H1 (cell line): ENCODE results near the gene PCSK4. TPM values are rescaled to one million over a fixed set of nuclear protein-coding genes. Genes with fewer than 3 reads are reported as not detected.

Source experiments
- CTCF ChIA-PET: fragments of 300-600 bp; sonication (Branson Sonifier 250); formaldehyde crosslinking; loops from one replicate; lab custom pipeline; 2021; ENCODE audit not compliant: partially characterized antibody; lab: Charles Lee
- POLR2A ChIA-PET: fragments of 300-600 bp; sonication (Branson Sonifier 250); formaldehyde crosslinking; loops from one replicate; lab custom pipeline; 2021; ENCODE audit warnings: inconsistent platforms; ENCODE audit not compliant: partially characterized antibody; lab: Charles Lee
- DNase-seq, 2 experiments: peaks; one replicate each; pipeline versions ENCODE4 v3.0.0 to v3.0.0-alpha.2; 2010 to 2022; ENCODE audit warnings: low spot score in 2 of 2, low read depth in 1 of 2, mixed read lengths in 1 of 2
- FAIRE-seq: peaks from 2 replicates; lab custom pipeline; 2011; peaks lifted over from hg19 to GRCh38; lab: Jason Lieb, UNC
- H2AFZ ChIP-seq: 2 replicates; pipeline ENCODE4 v1.8.1; 2012; ENCODE audit warnings: low read length, inconsistent platforms
- H2AK5ac ChIP-seq: 2 replicates; pipeline ENCODE4 v1.6.1; 2013; ENCODE audit warnings: low read depth, low read length
- H2BK120ac ChIP-seq: replicated peaks from 2 replicates; pipeline ENCODE3; 2013; ENCODE audit warnings: low read depth, low read length, inconsistent platforms
- H2BK12ac ChIP-seq: 2 replicates; pipeline ENCODE4 v1.6.1; 2013; ENCODE audit warnings: low read depth, low read length
- H2BK15ac ChIP-seq: 2 replicates; pipeline ENCODE4 v1.6.1; 2013; ENCODE audit warnings: low read length
- H2BK20ac ChIP-seq: 2 replicates; pipeline ENCODE4 v1.6.1; 2013; ENCODE audit warnings: low read length
- H2BK5ac ChIP-seq: 2 replicates; pipeline ENCODE4 v1.6.1; 2013; ENCODE audit warnings: low read depth, low read length
- H3K14ac ChIP-seq: 2 replicates; pipeline ENCODE4 v1.6.1; 2013; ENCODE audit warnings: inconsistent platforms; ENCODE audit not compliant: insufficient read length
- H3K18ac ChIP-seq: 2 replicates; pipeline ENCODE4 v1.6.1; 2013; ENCODE audit warnings: low read length; ENCODE audit errors: extremely low read depth
- H3K23ac ChIP-seq: 2 replicates; pipeline ENCODE4 v1.6.1; 2013; ENCODE audit warnings: inconsistent platforms; ENCODE audit not compliant: insufficient read length
- H3K23me2 ChIP-seq: 2 replicates; pipeline ENCODE4 v1.6.1; 2013; ENCODE audit warnings: low read depth, low read length
- H3K27ac ChIP-seq: 2 replicates; pipeline ENCODE4 v1.6.1; 2011; ENCODE audit warnings: low read depth, low read length, inconsistent platforms
- H3K27me3 ChIP-seq, 4 experiments: replicated peaks in 1 of 4; 1 replicate in 1 of 4; 2 replicates in 3 of 4; pipeline versions ENCODE4 v1.6.1 to v1.8.1; 2011 to 2013; ENCODE audit warnings: low read length in 3 of 4, mild to moderate bottlenecking in 3 of 4, inconsistent platforms in 2 of 4, mixed read lengths in 2 of 4, moderate library complexity in 1 of 4; ENCODE audit not compliant: control insufficient read depth in 3 of 4, insufficient read depth in 3 of 4; ENCODE audit errors: extremely low read depth in 1 of 4
- H3K36me3 ChIP-seq, 4 experiments: 2 replicates each; pipeline versions ENCODE4 v1.6.1 to v1.8.1; 2011 to 2013; ENCODE audit warnings: mild to moderate bottlenecking in 4 of 4, low read length in 3 of 4, moderate library complexity in 2 of 4, control low read depth in 1 of 4, inconsistent platforms in 1 of 4; ENCODE audit not compliant: insufficient read depth in 4 of 4, control insufficient read depth in 2 of 4
- H3K4ac ChIP-seq: replicated peaks from 2 replicates; pipeline ENCODE3; 2013; ENCODE audit warnings: low read length, low read depth, mixed read lengths, inconsistent platforms; ENCODE audit not compliant: insufficient read length
- H3K4me1 ChIP-seq, 4 experiments: replicated peaks in 1 of 4; 1 replicate in 1 of 4; 2 replicates in 3 of 4; pipeline versions ENCODE4 v1.6.1 to v1.8.1; 2011 to 2013; ENCODE audit warnings: low read length in 3 of 4, inconsistent platforms in 2 of 4, mixed read lengths in 1 of 4; ENCODE audit not compliant: insufficient read depth in 4 of 4, control insufficient read depth in 3 of 4
- H3K4me2 ChIP-seq, 2 experiments: 2 replicates each; pipeline versions ENCODE4 v1.6.1 to v1.8.1; 2011 to 2013; ENCODE audit warnings: low read depth in 2 of 2, low read length in 2 of 2, control low read depth in 1 of 2, inconsistent platforms in 1 of 2, mild to moderate bottlenecking in 1 of 2; ENCODE audit not compliant: insufficient read depth in 1 of 2
- H3K4me3 ChIP-seq, 4 experiments: fragments of 200-600, 300-600 bp in 1 of 4; sonication (generic), shearing (Covaris generic), sonication (Bioruptor Twin) in 1 of 4; 2 replicates each; pipeline versions ENCODE4 v1.5.1 to v1.8.1; 2011 to 2016; ENCODE audit warnings: low read length in 4 of 4, low read depth in 3 of 4, control low read depth in 2 of 4, inconsistent platforms in 2 of 4, mild to moderate bottlenecking in 2 of 4, mixed read lengths in 1 of 4, moderate library complexity in 1 of 4; ENCODE audit not compliant: insufficient read depth in 2 of 4; ENCODE audit errors: extremely low read depth in 1 of 4
- H3K56ac ChIP-seq: replicated peaks from 2 replicates; pipeline ENCODE3; 2013; ENCODE audit warnings: low read depth, mild to moderate bottlenecking, mixed read lengths, low read length, inconsistent platforms; ENCODE audit not compliant: insufficient read length
- H3K79me1 ChIP-seq: 2 replicates; pipeline ENCODE4 v1.6.1; 2013; ENCODE audit warnings: low read depth, low read length, control low read depth
- H3K79me2 ChIP-seq, 2 experiments: 2 replicates each; pipeline versions ENCODE4 v1.6.1 to v1.8.1; 2012 to 2013; ENCODE audit warnings: low read length in 2 of 2, mild to moderate bottlenecking in 2 of 2, inconsistent platforms in 1 of 2; ENCODE audit not compliant: insufficient read depth in 2 of 2, control insufficient read depth in 1 of 2
- H3K9ac ChIP-seq, 4 experiments: replicated peaks in 1 of 4; 1 replicate in 1 of 4; 2 replicates in 3 of 4; pipeline versions ENCODE4 v1.6.1 to v1.8.1; 2011 to 2013; ENCODE audit warnings: low read depth in 3 of 4, low read length in 3 of 4, control low read depth in 2 of 4, mild to moderate bottlenecking in 2 of 4, moderate library complexity in 2 of 4, inconsistent platforms in 1 of 4; ENCODE audit errors: extremely low read depth in 1 of 4
- H3K9me3 ChIP-seq, 2 experiments: 2 replicates each; pipeline versions ENCODE4 v1.6.1 to v1.8.1; 2012 to 2013; ENCODE audit warnings: mild to moderate bottlenecking in 2 of 2, moderate library complexity in 2 of 2, control low read depth in 1 of 2, inconsistent platforms in 1 of 2, low read depth in 1 of 2, low read length in 1 of 2, mixed read lengths in 1 of 2; ENCODE audit not compliant: insufficient read depth in 2 of 2
- H4K20me1 ChIP-seq, 2 experiments: replicated peaks in 1 of 2; 2 replicates each; pipeline versions ENCODE3 to v1.8.1; 2011 to 2013; ENCODE audit warnings: inconsistent platforms in 2 of 2, low read length in 2 of 2, mild to moderate bottlenecking in 1 of 2; ENCODE audit not compliant: insufficient read depth in 2 of 2, control insufficient read depth in 1 of 2
- H4K5ac ChIP-seq: 2 replicates; pipeline ENCODE4 v1.6.1; 2013; ENCODE audit warnings: low read length, low read depth, mixed read lengths, inconsistent platforms; ENCODE audit not compliant: insufficient read length
- H4K8ac ChIP-seq: 2 replicates; pipeline ENCODE4 v1.8.0; 2013; ENCODE audit warnings: mild to moderate bottlenecking, moderate library complexity, low read length, inconsistent platforms; ENCODE audit not compliant: insufficient read depth; ENCODE audit errors: extremely low read depth
- H4K91ac ChIP-seq: replicated peaks from 2 replicates; pipeline ENCODE3; 2013; ENCODE audit warnings: low read length, mixed read lengths, inconsistent platforms; ENCODE audit not compliant: insufficient read length
- SP4 ChIP-seq: IDR thresholded peaks from 2 replicates; pipeline ENCODE4 v1.6.1; 2012; ENCODE audit warnings: low read length, inconsistent platforms
- WGBS, 2 experiments: shearing (Covaris generic) in 1 of 2; methylation state at CpG; one replicate each; pipeline versions ENCODE4 v1.1.6 to v1.1.7; 2013 to 2015; ENCODE audit warnings: low lambda C conversion rate in 2 of 2, mixed read lengths in 2 of 2, inconsistent platforms in 1 of 2, low coverage in 1 of 2, missing lambda C conversion rate in 1 of 2; ENCODE audit not compliant: insufficient replicate concordance in 2 of 2, insufficient coverage in 1 of 2, insufficient read length in 1 of 2; ENCODE audit errors: extremely low coverage in 1 of 2, missing lambda C conversion rate in 1 of 2; 5-methylcytosine and 5-hydroxymethylcytosine counted together
- polyA plus RNA-seq, 7 experiments: library from polyadenylated mRNA; depleted of rRNA in 3 of 7; stranded (reverse) in 5 of 7; unstranded in 2 of 7; fragments of >200 nt in 5 of 7; fragments of 200-250 nt in 2 of 7; gene quantifications; 1 replicate in 5 of 7; 2 replicates in 1 of 7; 4 replicates in 1 of 7; pipeline versions ENCODE4 v1.2.1 to v1.2.3, GENCODE V29; 2011 to 2013; ENCODE audit warnings: missing spikeins in 2 of 7, mixed read lengths in 2 of 7
- total RNA-seq: library from RNA; stranded (reverse); fragmentation: NEBNext Ultra II Directional; extraction: Animal tissue kit (Norgen Biotek cat#: 25700); gene quantifications from 2 replicates; pipeline ENCODE4 v1.2.1, GENCODE V29; 2021

Gene PCSK4
- total and polyA plus RNA-seq, 2 of the 8 experiments (the other 6 are each of a cell fraction or from before 2014, with no cell fraction given) = 9.8 to 10.7 TPM

- Histone ChIP-seq H3K56ac (no peak overlapping the region), H2AK5ac (no peak overlapping the region), H2BK12ac (no peak overlapping the region; the same call in 1 of the 2 replicates), H2BK15ac (no peak overlapping the region), H3K4me2 (no peak overlapping the region), H2BK120ac (no peak overlapping the region), H4K20me1 (peaks cover 0 to 6% of the 10 kb centered on the region in 2 experiments), H3K4ac (no peak overlapping the region), H4K5ac (no peak overlapping the region), H3K79me2 (no peaks in the 10 kb centered on the region), H2AFZ (no peak overlapping the region), H2BK20ac (no peak overlapping the region), H3K23ac (no peak overlapping the region), H3K4me1 (no peaks in the 10 kb centered on the region; a peak in 1 of 7 replicates), H3K27me3 (peaks cover 0 to 10% (median 6%) of the 10 kb centered on the region in 4 experiments; a peak in 5 of 7 replicates), H3K36me3 (no peaks in the 10 kb centered on the region), H3K27ac (no peak overlapping the region), H3K18ac (no peak overlapping the region), H3K9ac (no peak overlapping the region), H3K79me1 (no peaks in the 10 kb centered on the region), H3K14ac (no peak overlapping the region), H3K4me3 (no peak overlapping the region), H3K9me3 (no peaks in the 10 kb centered on the region), H2BK5ac (no peak overlapping the region), H4K8ac (no peak overlapping the region), H4K91ac (no peak overlapping the region), H3K23me2 (no peaks in the 10 kb centered on the region; the same call in 1 of the 2 replicates)
- FAIRE-seq = no peak
- ChIA-PET CTCF (interaction anchor here (0.9 to 2.2 kb wide), 5 partner anchors 8 to 41 kb away, joined by 3 to 6 read pairs (median 4); partner anchors contain the start of gene PLK5), POLR2A (interaction anchor here (1.6 kb wide), 1 partner anchor 29 kb away, joined by 3 read pairs; no protein-coding TSS in a partner anchor)
- DNase-seq = no peak
- WGBS, 2 experiments = 89% methylated on average over 14 of the region's 14 CpGs; no CpG with 5 or more reads in 1 of the 2 experiments
- no peak for TF ChIP-seq SP4
These were observed 25.0 kb upstream of the PCSK4 start for GRCh38 chr19:1514986-1515721.
